GM23338 (cell line): ENCODE data around the gene ARHGAP19. TPM values are rescaled to one million over a fixed set of nuclear protein-coding genes. Genes with fewer than 3 reads are reported as not detected.

ENCODE experiments used
- ATAC-seq: fragments of 200-7000 bp; cut with Tn5 transposase; 3 replicates; pipeline ENCODE4 v1.9.1; 2020
- DNase-seq: peaks from one replicate; pipeline ENCODE4 v3.0.0-alpha.2; 2015; ENCODE audit warnings: low spot score
- H2AFZ ChIP-seq: fragments of 200-600 bp; sonication (generic); 2 replicates; pipeline ENCODE4 v1.8.0; 2016; ENCODE audit warnings: antibody characterized with exemption, mild to moderate bottlenecking, moderate library complexity
- H3F3A ChIP-seq: fragments of 200-600 bp; sonication (generic); replicated peaks from 2 replicates; pipeline ENCODE4 v1.8.0; 2017; ENCODE audit warnings: antibody characterized with exemption, mixed run types, low read depth
- H3K27ac ChIP-seq: fragments of 200-600 bp; sonication (generic); 2 replicates; pipeline ENCODE4 v1.6.1; 2016; ENCODE audit warnings: low read depth
- H3K27me3 ChIP-seq: fragments of 200-600 bp; sonication (generic); 2 replicates; pipeline ENCODE4 v1.8.0; 2016; ENCODE audit warnings: mild to moderate bottlenecking, mixed run types, moderate library complexity; ENCODE audit not compliant: insufficient read depth
- H3K36me3 ChIP-seq: fragments of 200-600 bp; sonication (generic); 2 replicates; pipeline ENCODE4 v1.8.0; 2016; ENCODE audit warnings: mild to moderate bottlenecking; ENCODE audit not compliant: insufficient read depth
- H3K4me1 ChIP-seq: fragments of 200-600 bp; sonication (generic); 2 replicates; pipeline ENCODE4 v1.8.0; 2016; ENCODE audit warnings: mild to moderate bottlenecking, moderate library complexity; ENCODE audit not compliant: insufficient read depth
- H3K4me2 ChIP-seq: fragments of 200-600 bp; sonication (generic); 2 replicates; pipeline ENCODE4 v1.7.1; 2017; ENCODE audit warnings: mixed run types
- H3K4me3 ChIP-seq: fragments of 200-600 bp; sonication (generic); 2 replicates; pipeline ENCODE4 v1.6.1; 2016; ENCODE audit warnings: mixed run types
- H3K79me2 ChIP-seq: fragments of 200-600 bp; sonication (generic); replicated peaks from 2 replicates; pipeline ENCODE4 v1.8.0; 2017; ENCODE audit warnings: mild to moderate bottlenecking; ENCODE audit not compliant: insufficient read depth
- H3K9me2 ChIP-seq: fragments of 200-600 bp; sonication (generic); 2 replicates; pipeline ENCODE4 v1.8.0; 2017; ENCODE audit not compliant: insufficient read depth
- H4K20me1 ChIP-seq: fragments of 200-600 bp; sonication (generic); replicated peaks from 2 replicates; pipeline ENCODE4 v1.8.0; 2017; ENCODE audit warnings: mild to moderate bottlenecking; ENCODE audit not compliant: insufficient read depth
- H3K27ac Mint-ChIP-seq: 2 replicates; pipeline ENCODE4 v1.8.0; 2020; ENCODE audit warnings: inconsistent platforms, mild to moderate bottlenecking, moderate library complexity, mixed read lengths
- H3K27me3 Mint-ChIP-seq: 3 replicates; pipeline ENCODE4 v1.8.0; 2022; ENCODE audit warnings: low read depth, mild to moderate bottlenecking, moderate library complexity, mixed read lengths, inconsistent platforms; ENCODE audit not compliant: insufficient read depth, poor library complexity
- H3K36me3 Mint-ChIP-seq: 3 replicates; pipeline ENCODE4 v1.8.0; 2021; ENCODE audit warnings: low read depth, mild to moderate bottlenecking, inconsistent platforms, moderate library complexity, mixed read lengths
- H3K4me1 Mint-ChIP-seq: 3 replicates; pipeline ENCODE4 v1.8.0; 2020; ENCODE audit warnings: mild to moderate bottlenecking, inconsistent platforms, mixed read lengths
- H3K4me3 Mint-ChIP-seq: 3 replicates; pipeline ENCODE4 v1.8.0; 2021; ENCODE audit warnings: moderate library complexity, mild to moderate bottlenecking, inconsistent platforms, mixed read lengths
- H3K9me3 Mint-ChIP-seq: 3 replicates; pipeline ENCODE4 v1.8.0; 2020; ENCODE audit warnings: moderate library complexity, mild to moderate bottlenecking, inconsistent platforms, mixed read lengths
- CREB1 ChIP-seq: fragments of 250-450 bp; sonication (Bioruptor Pico); IDR thresholded peaks from 2 replicates; pipeline ENCODE4 v1.5.0; 2020; ENCODE audit warnings: low read depth, mild to moderate bottlenecking, moderate library complexity
- CTCF ChIP-seq, 2 experiments: fragments of 200-600 bp in 1 of 2; sonication (generic) in 1 of 2; conservative IDR thresholded peaks; 2 replicates each; pipeline versions ENCODE4 v1.5.1 to v1.6.1; 2016 to 2017; ENCODE audit warnings: antibody characterized with exemption in 2 of 2, low read depth in 2 of 2, mild to moderate bottlenecking in 2 of 2, moderate library complexity in 1 of 2
- ETS1 ChIP-seq: IDR thresholded peaks from 2 replicates; pipeline ENCODE4 v1.6.1; 2016; ENCODE audit warnings: antibody characterized with exemption
- EZH2 ChIP-seq: fragments of 200-600 bp; sonication (generic); IDR thresholded peaks from one replicate; pipeline ENCODE4 v1.8.0; 2017; ENCODE audit warnings: antibody characterized with exemption, mild to moderate bottlenecking, low read depth; ENCODE audit not compliant: unreplicated experiment
- EZH2phosphoT487 ChIP-seq: fragments of 200-600 bp; sonication (generic); IDR thresholded peaks from one replicate; pipeline ENCODE4 v1.8.1; 2018; ENCODE audit warnings: antibody characterized with exemption; ENCODE audit not compliant: unreplicated experiment
- JUNB ChIP-seq: IDR thresholded peaks from one replicate; pipeline ENCODE4 v1.6.1; 2016; ENCODE audit warnings: antibody characterized with exemption; ENCODE audit not compliant: unreplicated experiment
- POLR2AphosphoS5 ChIP-seq: IDR thresholded peaks from 2 replicates; pipeline ENCODE4 v1.6.1; 2016; ENCODE audit warnings: antibody characterized with exemption, low read depth
- REST ChIP-seq: IDR thresholded peaks from one replicate; pipeline ENCODE4 v1.6.1; 2018; ENCODE audit warnings: antibody characterized with exemption; ENCODE audit not compliant: unreplicated experiment
- STAT1 ChIP-seq: IDR thresholded peaks from one replicate; pipeline ENCODE4 v1.6.1; 2016; ENCODE audit warnings: antibody characterized with exemption; ENCODE audit not compliant: unreplicated experiment
- ZNF114 ChIP-seq: fragments of 250-450 bp; sonication (Bioruptor Pico); IDR thresholded peaks from 2 replicates; pipeline ENCODE4 v1.5.0; 2020; ENCODE audit warnings: mild to moderate bottlenecking, moderate library complexity
- ZNF331 ChIP-seq: fragments of 250-450 bp; sonication (Bioruptor Pico); IDR thresholded peaks from 2 replicates; pipeline ENCODE4 v1.5.0; 2020; ENCODE audit warnings: low read depth, mild to moderate bottlenecking, moderate library complexity
- polyA plus RNA-seq: library from polyadenylated mRNA; unstranded; fragments of >200 nt; fragmentation: Nextera tagmentation; extraction: Ambion mirVana; gene quantifications from 2 replicates; pipeline ENCODE4 v1.2.1, GENCODE V29; 2016
- total RNA-seq: library from RNA; depleted of rRNA; stranded (reverse); fragments of >200 nt; shearing (Covaris generic); gene quantifications from 2 replicates; pipeline ENCODE4 v1.2.3, GENCODE V29; 2014

Gene ARHGAP19
- total and polyA plus RNA-seq, 2 experiments from 2014 or later, result 11.5 to 38.8 TPM

GRCh38 chr10:97217299-97217698, 75.1 kb downstream of the ARHGAP19 start:
- no peaks in the 10 kb centered on the region for H3K4me1 ChIP-seq
- TF ChIP-seq STAT1 (no peak), CREB1 (CRISPR knock-in tag) (no peak), EZH2phosphoT487 (no peak), REST (no peak)
- Mint-ChIP-seq H3K27me3 (peaks cover 4% of the 10 kb centered on the region), H3K4me1 (peaks cover 3% of the 10 kb centered on the region; the same call in 1 of the 3 replicates), H3K4me3 (no peak overlapping the region), H3K27ac (no peak overlapping the region), H3K36me3 (no peaks in the 10 kb centered on the region), H3K9me3 (no peaks in the 10 kb centered on the region)
- no peaks in the 10 kb centered on the region for H3K9me2 ChIP-seq
- no peak for DNase-seq
- no peak overlapping the region for H2AFZ ChIP-seq
- no peaks in the 10 kb centered on the region for H3F3A ChIP-seq
- no peaks in the 10 kb centered on the region for H3K27me3 ChIP-seq
- no peak for ATAC-seq
- no peak overlapping the region for H3K4me2 ChIP-seq
- no peak overlapping the region; the same call in 1 of the 2 replicates for H3K27ac ChIP-seq
- H3K79me2 ChIP-seq, result no peaks in the 10 kb centered on the region
- H3K36me3 ChIP-seq, result no peaks in the 10 kb centered on the region
- no peaks in the 10 kb centered on the region for H4K20me1 ChIP-seq
- H3K4me3 ChIP-seq, result no peak overlapping the region

- Histone ChIP-seq H3K4me1 (no peaks in the 10 kb centered on the region), H3K9me2 (no peaks in the 10 kb centered on the region), H3K27me3 (no peaks in the 10 kb centered on the region), H4K20me1 (no peaks in the 10 kb centered on the region), H3K4me2 (no peak overlapping the region), H3K4me3 (no peak overlapping the region), H3K36me3 (no peaks in the 10 kb centered on the region), H3K27ac (no peak overlapping the region), H3K79me2 (no peaks in the 10 kb centered on the region), H2AFZ (no peak overlapping the region), H3F3A (no peaks in the 10 kb centered on the region)
- H3K36me3 Mint-ChIP-seq, result no peaks in the 10 kb centered on the region
- H3K9me3 Mint-ChIP-seq, result no peaks in the 10 kb centered on the region
- H3K4me1 Mint-ChIP-seq, result no peaks in the 10 kb centered on the region
- no peak overlapping the region for H3K27ac Mint-ChIP-seq
- no peak for TF ChIP-seq ZNF331
- TF ChIP-seq ZNF114 (CRISPR knock-in tag), result no peak
- no peak for TF ChIP-seq ETS1
- TF ChIP-seq CTCF (conservative IDR thresholded peaks at IDR 0.05; ENCODE audit: low read depth in 2 of 2), result no peak
- TF ChIP-seq REST, result no peak
- no peak for TF ChIP-seq CREB1 (CRISPR knock-in tag)
- TF ChIP-seq EZH2phosphoT487, result no peak
- no peak for TF ChIP-seq JUNB
- TF ChIP-seq POLR2AphosphoS5, result no peak
- TF ChIP-seq EZH2, result no peak
- TF ChIP-seq STAT1, result no peak
- peak; percentile 50 for ATAC-seq
- H3K4me3 Mint-ChIP-seq, result no peak overlapping the region
- H3K27me3 Mint-ChIP-seq, result peaks cover 4% of the 10 kb centered on the region
- DNase-seq, result no peak
Measured at GRCh38 chr10:97215619-97216260, 76.7 kb downstream of the ARHGAP19 start.
